A549 (cell line): ENCODE results near the gene FBXW9. TPM values are rescaled to one million over a fixed set of nuclear protein-coding genes. Genes with fewer than 3 reads are reported as not detected.
A peak's percentile ranks its signal among the peaks of the same experiment; 100 is the strongest.

Experiments
- ATAC-seq, 2 experiments: fragments of 200-7000 bp in 1 of 2; fragments of >200 bp in 1 of 2; cut with Nextera tagmentation in 1 of 2; cut with Tn5 transposase in 1 of 2; 3 replicates each; pipeline versions ENCODE4 v1.8.0 to v1.9.1; 2018 to 2020; ENCODE audit warnings: mild to moderate bottlenecking in 1 of 2, moderate library complexity in 1 of 2
- CTCF ChIA-PET: fragments of 300-600 bp; sonication (Branson Sonifier 250); formaldehyde crosslinking; extraction: SDS; loops from one replicate; lab custom pipeline; 2021; ENCODE audit warnings: antibody characterized with exemption, inconsistent platforms; lab: Yijun Ruan, JAX
- POLR2A ChIA-PET: fragments of 350-600 bp; formaldehyde crosslinking; extraction: SDS; loops from one replicate; lab custom pipeline; 2021; ENCODE audit warnings: antibody characterized with exemption, inconsistent platforms; lab: Yijun Ruan, JAX
- DNase-seq, 2 experiments: peaks; one replicate each; pipeline versions ENCODE4 v3.0.0 to v3.0.0-alpha.2; 2011 to 2016; ENCODE audit warnings: low read depth in 1 of 2, low spot score in 1 of 2
- FAIRE-seq: peaks from 2 replicates; lab custom pipeline; 2011; peaks lifted over from hg19 to GRCh38; lab: Jason Lieb, UNC
- H3K27ac ChIP-seq, 2 experiments: fragments of >200 bp; sonication (Bioruptor Twin); formaldehyde crosslinking; 3 replicates each; pipeline ENCODE4 v1.5.1; 2016 to 2017
- H3K4me1 ChIP-seq: fragments of >200 bp; sonication (Bioruptor Twin); formaldehyde crosslinking; 3 replicates; pipeline ENCODE4 v1.6.1; 2016
- H3K4me2 ChIP-seq: fragments of >200 bp; sonication (Bioruptor Twin); formaldehyde crosslinking; 3 replicates; pipeline ENCODE4 v1.6.1; 2016
- H3K4me3 ChIP-seq: fragments of >200 bp; sonication (Bioruptor Twin); formaldehyde crosslinking; 3 replicates; pipeline ENCODE4 v1.5.1; 2016
- H3K9me3 ChIP-seq: fragments of >200 bp; sonication (Bioruptor Twin); formaldehyde crosslinking; 3 replicates; pipeline ENCODE4 v1.6.1; 2016
- ATOH8 ChIP-seq: fragments of 250-450 bp; sonication (Bioruptor Pico); IDR thresholded peaks from 2 replicates; pipeline ENCODE4 v1.5.0; 2020; ENCODE audit warnings: low read depth, mild to moderate bottlenecking, moderate library complexity
- BHLHE40 ChIP-seq: IDR thresholded peaks from 2 replicates; pipeline ENCODE4 v1.6.1; 2012; ENCODE audit warnings: low read depth, low read length, inconsistent platforms
- CBX8 ChIP-seq: fragments of 200-600 bp; sonication (generic); IDR thresholded peaks from 2 replicates; pipeline ENCODE4 v1.6.1; 2016
- CHD2 ChIP-seq: fragments of 150-350 bp; IDR thresholded peaks from 2 replicates; pipeline ENCODE4 v1.6.1; 2014; ENCODE audit warnings: low read length; ENCODE audit not compliant: partially characterized antibody
- CHD4 ChIP-seq: fragments of 200-600 bp; sonication (generic); IDR thresholded peaks from 2 replicates; pipeline ENCODE4 v1.6.1; 2016; ENCODE audit warnings: antibody characterized with exemption, mild to moderate bottlenecking, borderline replicate concordance
- ESRRA ChIP-seq: fragments of 150-350 bp; IDR thresholded peaks from 2 replicates; pipeline ENCODE4 v1.6.1; 2014; ENCODE audit warnings: mild to moderate bottlenecking, low read length, borderline replicate concordance
- FOSL2 ChIP-seq, 2 experiments: fragments of 450-650 bp in 1 of 2; fragments of >200 bp in 1 of 2; sonication (Bioruptor Twin) in 1 of 2; formaldehyde crosslinking; IDR thresholded peaks; 2 replicates each; pipeline versions ENCODE4 v1.5.0 to v1.6.1; 2016 to 2020; ENCODE audit warnings: mild to moderate bottlenecking in 1 of 2, moderate library complexity in 1 of 2
- FOXS1 ChIP-seq: fragments of 250-450 bp; sonication (Bioruptor Pico); IDR thresholded peaks from 2 replicates; pipeline ENCODE4 v1.5.0; 2020; ENCODE audit warnings: mild to moderate bottlenecking, moderate library complexity
- HMGXB4 ChIP-seq: fragments of 250-450 bp; sonication (Bioruptor Pico); IDR thresholded peaks from 2 replicates; pipeline ENCODE4 v1.5.0; 2021; ENCODE audit warnings: mild to moderate bottlenecking, moderate library complexity, borderline replicate concordance
- JUN ChIP-seq, 2 experiments: fragments of >200 bp; sonication (Bioruptor Twin); formaldehyde crosslinking; IDR thresholded peaks; 2 replicates in 1 of 2; 3 replicates in 1 of 2; pipeline ENCODE4 v1.6.1; 2016 to 2017
- JUNB ChIP-seq: fragments of >200 bp; sonication (Bioruptor Twin); formaldehyde crosslinking; IDR thresholded peaks from 2 replicates; pipeline ENCODE4 v1.6.1; 2016
- KDM1A ChIP-seq: fragments of 200-600 bp; sonication (generic); IDR thresholded peaks from 2 replicates; pipeline ENCODE4 v1.6.1; 2016; ENCODE audit warnings: low read depth, mild to moderate bottlenecking
- MAFK ChIP-seq: fragments of 450-650 bp; IDR thresholded peaks from 2 replicates; pipeline ENCODE4 v1.6.1; 2014; ENCODE audit not compliant: partially characterized antibody
- MYC ChIP-seq: IDR thresholded peaks from 2 replicates; pipeline ENCODE4 v1.6.1; 2012; ENCODE audit warnings: mild to moderate bottlenecking, inconsistent platforms, low read length, improper control_type of control experiment, borderline replicate concordance
- POLR2A ChIP-seq: IDR thresholded peaks from 2 replicates; pipeline ENCODE4 v1.6.1; 2012; ENCODE audit warnings: mild to moderate bottlenecking, low read length
- POLR2AphosphoS2 ChIP-seq: conservative IDR thresholded peaks from 2 replicates; pipeline ENCODE4 v1.6.1; 2012; ENCODE audit warnings: low read length, improper control_type of control experiment, inconsistent platforms
- RAD21 ChIP-seq, 2 experiments: fragments of >200 bp in 1 of 2; sonication (Bioruptor Twin) in 1 of 2; formaldehyde crosslinking in 1 of 2; IDR thresholded peaks in 1 of 2; conservative IDR thresholded peaks in 1 of 2; 2 replicates in 1 of 2; 3 replicates in 1 of 2; pipeline ENCODE4 v1.6.1; 2012 to 2018; ENCODE audit warnings: inconsistent platforms in 1 of 2
- ZC3H11A ChIP-seq: fragments of 450-650 bp; IDR thresholded peaks from 2 replicates; pipeline ENCODE4 v1.6.1; 2014; ENCODE audit warnings: antibody characterized with exemption, mild to moderate bottlenecking
- ZNF302 ChIP-seq: fragments of 250-450 bp; sonication (Bioruptor Pico); IDR thresholded peaks from 2 replicates; pipeline ENCODE4 v1.9.0; 2021; ENCODE audit warnings: inconsistent platforms, mild to moderate bottlenecking, moderate library complexity
- ZSCAN20 ChIP-seq: fragments of 250-450 bp; sonication (Bioruptor Pico); IDR thresholded peaks from 2 replicates; pipeline ENCODE4 v1.8.0; 2022; ENCODE audit warnings: mild to moderate bottlenecking, moderate library complexity
- WGBS: methylation state at CpG from one replicate; pipeline ENCODE4 v1.1.6; 2017; ENCODE audit errors: missing lambda C conversion rate; 5-methylcytosine and 5-hydroxymethylcytosine counted together
- polyA plus RNA-seq, 4 experiments: library from polyadenylated mRNA; depleted of rRNA in 3 of 4; stranded (reverse); fragments of >200 nt; fragmentation: RNase III in 1 of 4; extraction: RNeasy Plus Mini Kit Qiagen cat#74134 plus additional on column Dnase treatment in 1 of 4; gene quantifications; 2 replicates in 3 of 4; 3 replicates in 1 of 4; pipeline ENCODE4 v1.2.3, GENCODE V29; 2011 to 2017

The FBXW9 gene
- polyA plus RNA-seq, 2 of the 4 experiments (the other 2 are of a cell fraction), result 5.7 to 8.0 TPM

DNA sequence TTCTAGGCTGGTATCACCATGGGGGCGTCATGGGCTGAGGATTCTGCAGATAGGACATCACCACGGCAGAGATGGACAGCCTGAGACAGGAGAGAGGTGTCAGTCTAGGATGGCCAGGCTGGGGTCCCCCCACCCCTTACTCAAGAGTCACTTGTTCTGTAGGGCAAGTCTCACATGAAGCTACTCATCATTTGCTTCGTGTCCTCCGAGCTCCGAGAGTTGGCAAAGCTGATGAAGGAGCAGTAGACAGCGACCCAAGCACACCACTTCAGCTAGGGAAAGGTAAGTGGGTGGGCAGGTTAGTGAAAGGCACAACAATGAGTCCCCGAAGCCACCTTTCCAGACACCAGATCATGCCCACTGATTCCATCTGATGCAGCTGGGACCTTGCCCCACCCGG, 28.1 kb downstream of the FBXW9 start:
- peak overlapping the region; percentile 93 for H3K4me2 ChIP-seq
- H3K27ac ChIP-seq, result peak overlapping the region in 1 of 2 experiments; percentile 95; a peak in 4 of 6 replicates
- H3K4me3 ChIP-seq, result peak overlapping the region; percentile 97
- H3K4me1 ChIP-seq, result peaks cover 11% of the 10 kb centered on the region
- POLR2A ChIA-PET, result no interaction called here
- H3K9me3 ChIP-seq, result no peaks in the 10 kb centered on the region
- FAIRE-seq (no peak), DNase-seq (no peak), ATAC-seq (no peak)
- CTCF ChIA-PET, result interaction anchor here (1.3 to 2.6 kb wide), 3 partner anchors 8 to 179 kb away, joined by 3 to 5 read pairs (median 3); no protein-coding TSS in a partner anchor
- 72% methylated on average over 8 of the region's 8 CpGs for WGBS
- TF ChIP-seq POLR2AphosphoS2 (no peak), CHD2 (no peak), HMGXB4 (CRISPR knock-in tag) (no peak), KDM1A (no peak), CHD4 (no peak), MYC (no peak), POLR2A (no peak), CBX8 (no peak)

- peak overlapping the region; percentile 93 for H3K4me2 ChIP-seq
- FAIRE-seq, result no peak
- 63% methylated on average over 4 of the region's 4 CpGs for WGBS
- DNase-seq, result no peak
- H3K4me3 ChIP-seq, result peak overlapping the region; percentile 97; the same call in 1 of the 3 replicates
- H3K4me1 ChIP-seq, result peaks cover 11% of the 10 kb centered on the region
- ChIA-PET CTCF (interaction anchor here (1.3 kb wide), 1 partner anchor 9 kb away, joined by 3 read pairs; no protein-coding TSS in a partner anchor), POLR2A (no interaction called here)
- TF ChIP-seq JUN (IDR thresholded peaks at IDR 0.05), result no peak
- TF ChIP-seq ESRRA, result no peak
- TF ChIP-seq FOSL2 (IDR thresholded peaks at IDR 0.05), result no peak
- no peak for TF ChIP-seq FOSL2 (CRISPR knock-in tag; IDR thresholded peaks at IDR 0.05)
- no peak for TF ChIP-seq ZC3H11A
- TF ChIP-seq ZSCAN20 (CRISPR knock-in tag), result no peak
- no peak for TF ChIP-seq ZNF302 (CRISPR knock-in tag)
- no peak for TF ChIP-seq MAFK
- no peak for TF ChIP-seq ATOH8 (CRISPR knock-in tag)
- TF ChIP-seq JUNB, result no peak
- no peak for TF ChIP-seq CHD4
- no peak for TF ChIP-seq BHLHE40
- TF ChIP-seq RAD21 (conservative IDR thresholded peaks at IDR 0.05 in 1 of 2, IDR thresholded peaks at IDR 0.05 in 1 of 2), result no peak
- no peak for TF ChIP-seq FOXS1 (CRISPR knock-in tag)
- no peak overlapping the region for H3K27ac ChIP-seq
- ATAC-seq, result no peak
- no peaks in the 10 kb centered on the region for H3K9me3 ChIP-seq
Observed at GRCh38 chr19:12667731-12668302, 28.6 kb downstream of the FBXW9 start.
